Measurements from ENCODE around the gene ZBTB16. TPM values are rescaled to one million over a fixed set of nuclear protein-coding genes. Genes with fewer than 3 reads are reported as not detected.

Gene ZBTB16
- total RNA-seq, 1 experiment from 2014 or later = 0.21 TPM

GRCh38 chr11:114232400-114233059, 173.0 kb downstream of the ZBTB16 start:
- peaks cover 43% of the 10 kb centered on the region for H3K27me3 ChIP-seq (ENCODE audit: control insufficient read depth, insufficient read depth, low read length)
- DNase-seq (ENCODE audit: low read depth, low spot score) = no peak
- no peak overlapping the region for H3K27ac ChIP-seq (ENCODE audit: low read length)
- ATAC-seq = no peak
- ChIA-PET CTCF (no interaction called here), POLR2A (no interaction called here)
- no peak overlapping the region for H3K4me3 ChIP-seq (ENCODE audit: low read depth in 2 of 2, low read length in 2 of 2)
- intact Hi-C loops (cut with micrococcal nuclease; ENCODE audit: unreplicated experiment) (no loop called here), in situ Hi-C loops (cut with HindIII; ENCODE audit: low pct_unique_long_range_greater_than_20kb, low sequenced_read_pairs) (no loop called here)
- BruUV-seq (replicated peaks) = no TSS peak
- H3K4me1 ChIP-seq (ENCODE audit: control insufficient read depth, insufficient read depth, low read length) = no peaks in the 10 kb centered on the region
- no peaks in the 10 kb centered on the region for H3K9me3 ChIP-seq (ENCODE audit: control insufficient read depth, insufficient read depth, low read depth, low read length)
- TF ChIP-seq CTCF (IDR thresholded peaks at IDR 0.05) (no peak), SIN3A (IDR thresholded peaks at IDR 0.05; ENCODE audit: borderline replicate concordance, insufficient read depth, low read depth, low read length) (no peak), REST (IDR thresholded peaks at IDR 0.05; ENCODE audit: insufficient read depth in 1 of 2, low read depth in 2 of 2, low read length in 1 of 2) (no peak), TCF7L2 (IDR thresholded peaks at IDR 0.05; ENCODE audit: low read depth, low read length) (no peak), POLR2AphosphoS5 (IDR thresholded peaks at IDR 0.05; ENCODE audit: low read depth, low read length) (no peak)
- no peaks in the 10 kb centered on the region for H3K36me3 ChIP-seq (ENCODE audit: control insufficient read depth, insufficient read depth, low read length)

GRCh38 chr11:114233755-114234154, 174.2 kb downstream of the ZBTB16 start:
- H3K27me3 ChIP-seq (ENCODE audit: control insufficient read depth, insufficient read depth, low read length) = peaks cover 40% of the 10 kb centered on the region
- BruUV-seq (replicated peaks) = no TSS peak
- H3K27ac ChIP-seq (ENCODE audit: low read length) = no peak overlapping the region

More at GRCh38 chr11:114233755-114234154, 174.2 kb downstream of the ZBTB16 start:
- in situ Hi-C loops (cut with HindIII; ENCODE audit: low pct_unique_long_range_greater_than_20kb, low sequenced_read_pairs) (no loop called here), intact Hi-C loops (cut with micrococcal nuclease; ENCODE audit: unreplicated experiment) (no loop called here)
- Histone ChIP-seq H3K9me3 (ENCODE audit: control insufficient read depth, insufficient read depth, low read depth, low read length) (no peaks in the 10 kb centered on the region), H3K4me1 (ENCODE audit: control insufficient read depth, insufficient read depth, low read length) (no peaks in the 10 kb centered on the region), H3K36me3 (ENCODE audit: control insufficient read depth, insufficient read depth, low read length) (no peaks in the 10 kb centered on the region), H3K4me3 (ENCODE audit: low read depth in 2 of 2, low read length in 2 of 2) (no peak overlapping the region)
- POLR2A ChIA-PET = no interaction called here
- CTCF ChIA-PET = no interaction called here
- DNase-seq (ENCODE audit: low read depth, low spot score) (no peak), ATAC-seq (no peak)
- TF ChIP-seq REST (IDR thresholded peaks at IDR 0.05; ENCODE audit: insufficient read depth in 1 of 2, low read depth in 2 of 2, low read length in 1 of 2) (no peak), SIN3A (IDR thresholded peaks at IDR 0.05; ENCODE audit: borderline replicate concordance, insufficient read depth, low read depth, low read length) (no peak), POLR2AphosphoS5 (IDR thresholded peaks at IDR 0.05; ENCODE audit: low read depth, low read length) (no peak), CTCF (IDR thresholded peaks at IDR 0.05) (no peak), TCF7L2 (IDR thresholded peaks at IDR 0.05; ENCODE audit: low read depth, low read length) (no peak)

All from Panc1 (cell line).